Hepatocyte (in vitro differentiated cells): ENCODE results near the gene MUC15. TPM values are rescaled to one million over a fixed set of nuclear protein-coding genes. Genes with fewer than 3 reads are reported as not detected.

Source experiments
- DNase-seq: peaks from one replicate; pipeline ENCODE4 v3.0.0-alpha.2; 2016; ENCODE audit warnings: low spot score
- H2AFZ ChIP-seq: fragments of 200-600 bp; sonication (generic); 2 replicates; pipeline ENCODE4 v1.6.0; 2016; ENCODE audit warnings: antibody characterized with exemption, mild to moderate bottlenecking
- H3K27ac ChIP-seq: fragments of 200-600 bp; sonication (generic); 2 replicates; pipeline ENCODE4 v1.5.1; 2016; ENCODE audit warnings: mild to moderate bottlenecking
- H3K27me3 ChIP-seq: fragments of 200-600 bp; sonication (generic); 2 replicates; pipeline ENCODE4 v1.6.1; 2016
- H3K36me3 ChIP-seq: fragments of 200-600 bp; sonication (generic); replicated peaks from 2 replicates; pipeline ENCODE4 v1.5.1; 2016; ENCODE audit warnings: low read depth; ENCODE audit not compliant: insufficient read depth
- H3K4me1 ChIP-seq: fragments of 200-600 bp; sonication (generic); 2 replicates; pipeline ENCODE4 v1.5.1; 2016; ENCODE audit warnings: mild to moderate bottlenecking, moderate library complexity; ENCODE audit not compliant: insufficient read depth
- H3K4me2 ChIP-seq: fragments of 200-600 bp; sonication (generic); 2 replicates; pipeline ENCODE4 v1.6.0; 2016
- H3K4me3 ChIP-seq: fragments of 200-600 bp; sonication (generic); 2 replicates; pipeline ENCODE4 v1.5.1; 2016; ENCODE audit warnings: mild to moderate bottlenecking
- H3K79me2 ChIP-seq: fragments of 200-600 bp; sonication (generic); 2 replicates; pipeline ENCODE4 v1.6.0; 2017; ENCODE audit warnings: mild to moderate bottlenecking
- H3K9me2 ChIP-seq: fragments of 200-600 bp; sonication (generic); replicated peaks from 2 replicates; pipeline ENCODE4 v1.6.0; 2017; ENCODE audit warnings: mild to moderate bottlenecking; ENCODE audit not compliant: insufficient read depth
- H3K9me3 ChIP-seq: fragments of 200-600 bp; sonication (generic); 2 replicates; pipeline ENCODE4 v1.5.1; 2016; ENCODE audit warnings: low read depth, mild to moderate bottlenecking
- H4K20me1 ChIP-seq: fragments of 200-600 bp; sonication (generic); 2 replicates; pipeline ENCODE4 v1.6.0; 2016; ENCODE audit warnings: mild to moderate bottlenecking; ENCODE audit not compliant: insufficient read depth, poor library complexity, severe bottlenecking
- CTCF ChIP-seq: fragments of 200-600 bp; sonication (generic); IDR thresholded peaks from 2 replicates; pipeline ENCODE4 v1.5.1; 2016; ENCODE audit warnings: antibody characterized with exemption, mild to moderate bottlenecking; ENCODE audit not compliant: poor library complexity
- EZH2 ChIP-seq: fragments of 200-600 bp; sonication (generic); IDR thresholded peaks from 2 replicates; pipeline ENCODE4 v1.6.1; 2016; ENCODE audit warnings: antibody characterized with exemption, mild to moderate bottlenecking, borderline replicate concordance
- EZH2phosphoT487 ChIP-seq: fragments of 200-600 bp; sonication (generic); IDR thresholded peaks from one replicate; pipeline ENCODE4 v1.6.1; 2018; ENCODE audit warnings: antibody characterized with exemption, mild to moderate bottlenecking, low read depth, moderate library complexity; ENCODE audit not compliant: unreplicated experiment, severe bottlenecking
- WGBS: methylation state at CpG from one replicate; pipeline ENCODE4 v1.1.6; 2016; ENCODE audit warnings: low lambda C conversion rate; ENCODE audit errors: missing lambda C conversion rate; 5-methylcytosine and 5-hydroxymethylcytosine counted together
- polyA plus RNA-seq: library from polyadenylated mRNA; unstranded; fragments of >200 nt; fragmentation: Nextera tagmentation; extraction: Ambion mirVana; gene quantifications from 2 replicates; pipeline ENCODE4 v1.2.1, GENCODE V29; 2016
- total RNA-seq: library from RNA; depleted of rRNA; stranded (reverse); fragments of >200 nt; gene quantifications from 2 replicates; pipeline ENCODE4 v1.2.3, GENCODE V29; 2014

The MUC15 gene
- total and polyA plus RNA-seq, 2 experiments from 2014 or later: 0.73 TPM; not detected in 1

GRCh38 chr11:26587073-26587472 is 15.0 kb upstream of the MUC15 start:
- Histone ChIP-seq H2AFZ (no peak overlapping the region), H4K20me1 (no peaks in the 10 kb centered on the region), H3K4me1 (no peaks in the 10 kb centered on the region), H3K27ac (no peak overlapping the region), H3K9me3 (no peaks in the 10 kb centered on the region), H3K27me3 (no peaks in the 10 kb centered on the region), H3K36me3 (no peaks in the 10 kb centered on the region), H3K4me3 (no peak overlapping the region), H3K9me2 (no peaks in the 10 kb centered on the region), H3K4me2 (no peak overlapping the region), H3K79me2 (no peaks in the 10 kb centered on the region)
- DNase-seq: no peak
- 75% methylated on average over 2 of the region's 2 CpGs for WGBS
- TF ChIP-seq CTCF (no peak), EZH2phosphoT487 (no peak), EZH2 (no peak)

- Histone ChIP-seq H3K27me3 (no peaks in the 10 kb centered on the region), H3K4me1 (no peaks in the 10 kb centered on the region), H3K27ac (no peak overlapping the region), H3K4me3 (no peak overlapping the region), H3K9me3 (no peaks in the 10 kb centered on the region), H3K79me2 (no peaks in the 10 kb centered on the region), H3K9me2 (no peaks in the 10 kb centered on the region), H3K4me2 (no peak overlapping the region), H2AFZ (no peak overlapping the region), H3K36me3 (no peaks in the 10 kb centered on the region), H4K20me1 (no peaks in the 10 kb centered on the region)
- peak; percentile 18 for DNase-seq
- TF ChIP-seq CTCF (no peak), EZH2phosphoT487 (no peak), EZH2 (no peak)
Observed at GRCh38 chr11:26584818-26585217, 12.8 kb upstream of the MUC15 start.

GRCh38 chr11:26583550-26583949 is 11.5 kb upstream of the MUC15 start:
- H3K4me2 ChIP-seq: no peak overlapping the region
- no peaks in the 10 kb centered on the region for H3K79me2 ChIP-seq
- H3K4me3 ChIP-seq: no peak overlapping the region
- no peaks in the 10 kb centered on the region for H4K20me1 ChIP-seq
- peak; percentile 34 for DNase-seq
- TF ChIP-seq CTCF: no peak
- no peak for TF ChIP-seq EZH2phosphoT487
- no peak for TF ChIP-seq EZH2
- WGBS: 82% methylated on average over 3 of the region's 3 CpGs
- no peak overlapping the region for H2AFZ ChIP-seq
- H3K9me2 ChIP-seq: no peaks in the 10 kb centered on the region
- H3K36me3 ChIP-seq: no peaks in the 10 kb centered on the region
- H3K27ac ChIP-seq: no peak overlapping the region
- no peaks in the 10 kb centered on the region for H3K4me1 ChIP-seq
- no peaks in the 10 kb centered on the region for H3K9me3 ChIP-seq
- H3K27me3 ChIP-seq: no peaks in the 10 kb centered on the region

- no peaks in the 10 kb centered on the region for H4K20me1 ChIP-seq
- H3K9me3 ChIP-seq: no peaks in the 10 kb centered on the region
- H3K79me2 ChIP-seq: no peaks in the 10 kb centered on the region
- H3K9me2 ChIP-seq: no peaks in the 10 kb centered on the region
- 46% methylated on average over 3 of the region's 3 CpGs for WGBS
- no peaks in the 10 kb centered on the region for H3K4me1 ChIP-seq
- no peak overlapping the region for H3K4me2 ChIP-seq
- H3K27ac ChIP-seq: no peak overlapping the region
- DNase-seq: no peak
- TF ChIP-seq CTCF (no peak), EZH2 (no peak), EZH2phosphoT487 (no peak)
- no peak overlapping the region for H2AFZ ChIP-seq
- no peaks in the 10 kb centered on the region for H3K36me3 ChIP-seq
- H3K27me3 ChIP-seq: no peaks in the 10 kb centered on the region
- no peak overlapping the region for H3K4me3 ChIP-seq
Observed at GRCh38 chr11:26580929-26581328, 8.9 kb upstream of the MUC15 start.
